ENCODE data around the gene PABPC1L. TPM values are rescaled to one million over a fixed set of nuclear protein-coding genes. Genes with fewer than 3 reads are reported as not detected.

The PABPC1L gene
- total and polyA plus RNA-seq, 2 donors (not counting 1 experiment from before 2014, with no cell fraction given): 105 to 295 TPM

- Mint-ChIP-seq H3K4me3 (peak overlapping the region; percentile 94), H3K27ac (peak overlapping the region; percentile 98), H3K27me3 (no peaks in the 10 kb centered on the region), H3K9me3 (ENCODE audit: insufficient read depth) (no peaks in the 10 kb centered on the region), H3K4me1 (peaks cover 64% of the 10 kb centered on the region)
- no peak overlapping the region for H2AFZ ChIP-seq (ENCODE audit: insufficient read depth, low read depth, low read length, poor library complexity, severe bottlenecking)
- CTCF ChIA-PET: interaction anchor here (1.2 kb wide), 2 partner anchors 10 to 13 kb away, joined by 3 to 7 read pairs; no protein-coding TSS in a partner anchor
- H3K79me2 ChIP-seq (ENCODE audit: control insufficient read depth, insufficient read depth, low read length): peaks cover 93% of the 10 kb centered on the region
- peak overlapping the region in 4 of 5 experiments; percentile 3 to 93 (median 47) for H3K4me3 ChIP-seq (ENCODE audit: control extremely low read depth in 1 of 5, extremely low read depth in 1 of 5, insufficient read depth in 1 of 5, low read depth in 2 of 5, low read length in 4 of 5)
- peak overlapping the region; percentile 76 for H3K4me2 ChIP-seq (replicated peaks; ENCODE audit: low read depth, low read length, poor library complexity, severe bottlenecking)
- 53% methylated on average over 2 of the region's 3 CpGs for WGBS (ENCODE audit: insufficient coverage)
- H3K27me3 ChIP-seq (replicated peaks in 1 of 4; ENCODE audit: control extremely low read depth in 1 of 4, control insufficient read depth in 3 of 4, insufficient read depth in 4 of 4, low read length in 3 of 4): no peaks in the 10 kb centered on the region
- no peaks in the 10 kb centered on the region for H3K9me3 ChIP-seq (ENCODE audit: control extremely low read depth in 1 of 3, control insufficient read depth in 2 of 3, insufficient read depth in 1 of 3, low read length in 2 of 3)
- DNase-seq (peak; percentile 50), ATAC-seq (ENCODE audit: low read depth) (no peak)
- H3K27ac ChIP-seq (ENCODE audit: low read length in 2 of 2): peak overlapping the region; percentile 64 to 91
- peaks cover 13 to 31% of the 10 kb centered on the region in 2 experiments for H3K36me3 ChIP-seq (replicated peaks in 1 of 2; ENCODE audit: control extremely low read depth in 1 of 2, control insufficient read depth in 1 of 2, extremely low read depth in 1 of 2, insufficient read depth in 2 of 2, low read length in 1 of 2)
- TF ChIP-seq EZH2 (IDR thresholded peaks at IDR 0.05; ENCODE audit: borderline replicate concordance, insufficient read depth, low read depth, low read length, poor library complexity, severe bottlenecking): no peak
- TF ChIP-seq CTCF (IDR thresholded peaks at IDR 0.05): no peak
- peaks cover 49 to 57% of the 10 kb centered on the region in 2 donors for H3K4me1 ChIP-seq (ENCODE audit: control insufficient read depth in 2 of 2, insufficient read depth in 2 of 2, low read length in 2 of 2)
- intact Hi-C loops (cut with micrococcal nuclease): loop anchor here (5.0 to 10.0 kb wide), 2 partner anchors 385 to 447 kb away; partner anchors contain the start of genes PKIG and SERINC3
- H4K20me1 ChIP-seq (ENCODE audit: control insufficient read depth, insufficient read depth, low read length, poor library complexity, severe bottlenecking): peaks cover 5% of the 10 kb centered on the region
- POLR2A ChIA-PET: interaction anchor here (0.7 to 5.6 kb wide), 3 partner anchors 9 to 16 kb away, joined by 3 to 43 read pairs (median 7); no protein-coding TSS in a partner anchor
- H3K9ac ChIP-seq (ENCODE audit: low read length): peak overlapping the region; percentile 84
Measured at GRCh38 chr20:44969300-44969894, 59.5 kb downstream of the PABPC1L start.

- ChIA-PET CTCF (interaction anchor here (0.7 kb wide), 1 partner anchor 229 kb away, joined by 3 read pairs; no protein-coding TSS in a partner anchor), POLR2A (interaction anchor here (1.0 to 1.3 kb wide), 2 partner anchors 9 to 10 kb away, joined by 7 read pairs; partner anchors contain the start of gene TOMM34)
- peaks cover 69% of the 10 kb centered on the region for H3K4me1 Mint-ChIP-seq
- intact Hi-C loops (cut with micrococcal nuclease): loop anchor here (5.0 kb wide), 1 partner anchor 42 kb away; no protein-coding TSS in a partner anchor
- peak overlapping the region; percentile 94 for H3K4me3 Mint-ChIP-seq
- Histone ChIP-seq H4K20me1 (ENCODE audit: control insufficient read depth, insufficient read depth, low read length, poor library complexity, severe bottlenecking) (peaks cover 5% of the 10 kb centered on the region), H3K4me3 (ENCODE audit: control extremely low read depth in 1 of 5, extremely low read depth in 1 of 5, insufficient read depth in 1 of 5, low read depth in 2 of 5, low read length in 4 of 5) (peak overlapping the region in 4 of 5 experiments; percentile 3 to 89 (median 15)), H3K4me1 (ENCODE audit: control insufficient read depth in 2 of 2, insufficient read depth in 2 of 2, low read length in 2 of 2) (peaks cover 47 to 53% of the 10 kb centered on the region in 2 donors), H3K36me3 (replicated peaks in 1 of 2; ENCODE audit: control extremely low read depth in 1 of 2, control insufficient read depth in 1 of 2, extremely low read depth in 1 of 2, insufficient read depth in 2 of 2, low read length in 1 of 2) (peaks cover 13 to 40% of the 10 kb centered on the region in 2 experiments), H3K27me3 (replicated peaks in 1 of 4; ENCODE audit: control extremely low read depth in 1 of 4, control insufficient read depth in 3 of 4, insufficient read depth in 4 of 4, low read length in 3 of 4) (no peaks in the 10 kb centered on the region), H2AFZ (ENCODE audit: insufficient read depth, low read depth, low read length, poor library complexity, severe bottlenecking) (peak overlapping the region; percentile 19), H3K9me3 (ENCODE audit: control extremely low read depth in 1 of 3, control insufficient read depth in 2 of 3, insufficient read depth in 1 of 3, low read length in 2 of 3) (no peaks in the 10 kb centered on the region), H3K79me2 (ENCODE audit: control insufficient read depth, insufficient read depth, low read length) (peaks cover 98% of the 10 kb centered on the region), H3K9ac (ENCODE audit: low read length) (peak overlapping the region; percentile 26), H3K4me2 (replicated peaks; ENCODE audit: low read depth, low read length, poor library complexity, severe bottlenecking) (peak overlapping the region; percentile 76), H3K27ac (ENCODE audit: low read length in 2 of 2) (peak overlapping the region; percentile 64 to 91)
- H3K27ac Mint-ChIP-seq: peak overlapping the region; percentile 85
- DNase-seq: peak; percentile 60
- H3K27me3 Mint-ChIP-seq: no peaks in the 10 kb centered on the region
- TF ChIP-seq CTCF (IDR thresholded peaks at IDR 0.05) (no peak), EZH2 (IDR thresholded peaks at IDR 0.05; ENCODE audit: borderline replicate concordance, insufficient read depth, low read depth, low read length, poor library complexity, severe bottlenecking) (no peak)
- no CpG with 5 or more reads among the region's 1 CpG for WGBS (ENCODE audit: insufficient coverage)
- H3K9me3 Mint-ChIP-seq (ENCODE audit: insufficient read depth): no peaks in the 10 kb centered on the region
- no peak for ATAC-seq (ENCODE audit: low read depth)
Measured at GRCh38 chr20:44970243-44970757, 60.4 kb downstream of the PABPC1L start.
